Measurements from ENCODE around the gene KLF3. TPM values are rescaled to one million over a fixed set of nuclear protein-coding genes. Genes with fewer than 3 reads are reported as not detected.

The KLF3 gene
- total RNA-seq, 1 experiment from 2014 or later: 14.4 TPM

DNA sequence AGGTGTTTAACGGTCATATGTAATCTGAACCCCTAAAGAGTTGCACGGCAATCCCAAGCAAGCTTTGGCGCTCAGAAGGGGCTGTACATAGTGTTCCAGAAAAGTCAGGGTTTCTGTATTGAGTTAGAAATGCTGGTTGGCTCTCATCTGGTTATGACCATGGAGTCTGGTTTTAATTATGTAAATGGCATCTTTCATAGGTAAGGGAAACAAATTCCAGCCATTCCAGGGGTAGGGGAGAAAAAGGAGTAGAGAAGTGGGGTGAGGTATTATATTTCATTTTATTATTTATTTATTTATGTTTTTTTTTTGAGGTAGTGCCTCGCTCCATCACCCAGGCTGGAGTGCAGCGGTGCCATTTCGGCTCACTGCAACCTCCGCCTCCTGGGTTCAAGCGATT is 15.9 kb downstream of the KLF3 start:
- no peak for DNase-seq (ENCODE audit: low read depth, low spot score)
- H3K4me1 ChIP-seq (ENCODE audit: control insufficient read depth, insufficient read depth, low read length): peaks cover 9% of the 10 kb centered on the region
- no TSS peak for BruUV-seq (replicated peaks)
- ChIA-PET CTCF (no interaction called here), POLR2A (no interaction called here)
- H3K4me3 ChIP-seq (ENCODE audit: low read depth in 2 of 2, low read length in 2 of 2): no peak overlapping the region
- no peak for TF ChIP-seq POLR2AphosphoS5 (IDR thresholded peaks at IDR 0.05; ENCODE audit: low read depth, low read length)
- no peak for TF ChIP-seq TCF7L2 (IDR thresholded peaks at IDR 0.05; ENCODE audit: low read depth, low read length)
- no peak for TF ChIP-seq SIN3A (IDR thresholded peaks at IDR 0.05; ENCODE audit: borderline replicate concordance, insufficient read depth, low read depth, low read length)
- TF ChIP-seq, protein P1, sequence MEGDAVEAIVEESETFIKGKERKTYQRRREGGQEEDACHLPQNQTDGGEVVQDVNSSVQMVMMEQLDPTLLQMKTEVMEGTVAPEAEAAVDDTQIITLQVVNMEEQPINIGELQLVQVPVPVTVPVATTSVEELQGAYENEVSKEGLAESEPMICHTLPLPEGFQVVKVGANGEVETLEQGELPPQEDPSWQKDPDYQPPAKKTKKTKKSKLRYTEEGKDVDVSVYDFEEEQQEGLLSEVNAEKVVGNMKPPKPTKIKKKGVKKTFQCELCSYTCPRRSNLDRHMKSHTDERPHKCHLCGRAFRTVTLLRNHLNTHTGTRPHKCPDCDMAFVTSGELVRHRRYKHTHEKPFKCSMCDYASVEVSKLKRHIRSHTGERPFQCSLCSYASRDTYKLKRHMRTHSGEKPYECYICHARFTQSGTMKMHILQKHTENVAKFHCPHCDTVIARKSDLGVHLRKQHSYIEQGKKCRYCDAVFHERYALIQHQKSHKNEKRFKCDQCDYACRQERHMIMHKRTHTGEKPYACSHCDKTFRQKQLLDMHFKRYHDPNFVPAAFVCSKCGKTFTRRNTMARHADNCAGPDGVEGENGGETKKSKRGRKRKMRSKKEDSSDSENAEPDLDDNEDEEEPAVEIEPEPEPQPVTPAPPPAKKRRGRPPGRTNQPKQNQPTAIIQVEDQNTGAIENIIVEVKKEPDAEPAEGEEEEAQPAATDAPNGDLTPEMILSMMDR (IDR thresholded peaks at IDR 0.05): no peak
- TF ChIP-seq, protein P2, sequence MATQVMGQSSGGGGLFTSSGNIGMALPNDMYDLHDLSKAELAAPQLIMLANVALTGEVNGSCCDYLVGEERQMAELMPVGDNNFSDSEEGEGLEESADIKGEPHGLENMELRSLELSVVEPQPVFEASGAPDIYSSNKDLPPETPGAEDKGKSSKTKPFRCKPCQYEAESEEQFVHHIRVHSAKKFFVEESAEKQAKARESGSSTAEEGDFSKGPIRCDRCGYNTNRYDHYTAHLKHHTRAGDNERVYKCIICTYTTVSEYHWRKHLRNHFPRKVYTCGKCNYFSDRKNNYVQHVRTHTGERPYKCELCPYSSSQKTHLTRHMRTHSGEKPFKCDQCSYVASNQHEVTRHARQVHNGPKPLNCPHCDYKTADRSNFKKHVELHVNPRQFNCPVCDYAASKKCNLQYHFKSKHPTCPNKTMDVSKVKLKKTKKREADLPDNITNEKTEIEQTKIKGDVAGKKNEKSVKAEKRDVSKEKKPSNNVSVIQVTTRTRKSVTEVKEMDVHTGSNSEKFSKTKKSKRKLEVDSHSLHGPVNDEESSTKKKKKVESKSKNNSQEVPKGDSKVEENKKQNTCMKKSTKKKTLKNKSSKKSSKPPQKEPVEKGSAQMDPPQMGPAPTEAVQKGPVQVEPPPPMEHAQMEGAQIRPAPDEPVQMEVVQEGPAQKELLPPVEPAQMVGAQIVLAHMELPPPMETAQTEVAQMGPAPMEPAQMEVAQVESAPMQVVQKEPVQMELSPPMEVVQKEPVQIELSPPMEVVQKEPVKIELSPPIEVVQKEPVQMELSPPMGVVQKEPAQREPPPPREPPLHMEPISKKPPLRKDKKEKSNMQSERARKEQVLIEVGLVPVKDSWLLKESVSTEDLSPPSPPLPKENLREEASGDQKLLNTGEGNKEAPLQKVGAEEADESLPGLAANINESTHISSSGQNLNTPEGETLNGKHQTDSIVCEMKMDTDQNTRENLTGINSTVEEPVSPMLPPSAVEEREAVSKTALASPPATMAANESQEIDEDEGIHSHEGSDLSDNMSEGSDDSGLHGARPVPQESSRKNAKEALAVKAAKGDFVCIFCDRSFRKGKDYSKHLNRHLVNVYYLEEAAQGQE (IDR thresholded peaks at IDR 0.05; ENCODE audit: insufficient read depth in 1 of 2, low read depth in 2 of 2, low read length in 1 of 2): no peak
- intact Hi-C loops (cut with micrococcal nuclease; ENCODE audit: unreplicated experiment): loop anchor here (5.0 to 10.0 kb wide), 2 partner anchors 358 to 615 kb away; no protein-coding TSS in a partner anchor
- no peaks in the 10 kb centered on the region for H3K27me3 ChIP-seq (ENCODE audit: control insufficient read depth, insufficient read depth, low read length)
- H3K27ac ChIP-seq (ENCODE audit: low read length): no peak overlapping the region
- ATAC-seq: no peak
- no peaks in the 10 kb centered on the region for H3K9me3 ChIP-seq (ENCODE audit: control insufficient read depth, insufficient read depth, low read depth, low read length)
- in situ Hi-C loops (cut with HindIII; ENCODE audit: low pct_unique_long_range_greater_than_20kb, low sequenced_read_pairs): no loop called here
- 0 out of 2 replicates have a peak, but pooled peaks cover 6% of the 10 kb centered on the region for H3K36me3 ChIP-seq (ENCODE audit: control insufficient read depth, insufficient read depth, low read length)

DNA sequence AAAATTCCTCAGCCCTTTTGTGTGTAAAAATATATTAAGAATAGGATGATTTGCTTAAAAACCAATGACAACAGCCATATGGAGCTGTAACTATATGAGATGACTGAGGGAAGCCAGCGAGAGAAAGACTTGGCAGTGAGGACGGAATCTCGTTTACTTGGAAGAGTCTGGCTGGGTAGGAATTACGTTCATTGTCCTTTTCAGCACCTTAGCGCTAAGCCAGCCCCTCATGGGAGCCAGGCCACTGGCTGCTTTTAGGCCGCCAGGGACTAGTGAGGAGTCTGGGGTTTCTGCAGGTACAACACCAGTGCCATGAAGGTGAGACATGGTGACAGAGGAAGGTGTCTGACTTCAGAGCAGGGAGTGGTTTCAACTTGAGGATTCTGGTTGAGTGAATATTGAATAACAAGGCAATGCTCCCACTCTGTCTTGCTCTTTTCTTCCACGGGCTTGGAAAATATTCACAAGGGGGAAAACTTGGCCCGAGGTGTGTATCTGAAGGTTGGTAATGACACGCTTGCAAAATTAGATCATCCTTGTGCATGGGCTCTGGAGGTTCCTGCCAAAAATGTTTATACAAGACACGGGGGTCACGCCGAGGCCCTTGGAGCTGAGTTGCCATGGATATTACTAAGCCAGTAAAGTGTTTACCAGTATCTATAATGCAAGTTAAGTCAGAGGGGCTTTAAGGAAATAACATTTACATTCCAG is 17.4 kb downstream of the KLF3 start:
- CTCF ChIA-PET: no interaction called here
- Histone ChIP-seq H3K36me3 (ENCODE audit: control insufficient read depth, insufficient read depth, low read length) (0 out of 2 replicates have a peak, but pooled peaks cover 6% of the 10 kb centered on the region), H3K4me1 (ENCODE audit: control insufficient read depth, insufficient read depth, low read length) (no peaks in the 10 kb centered on the region), H3K4me3 (ENCODE audit: low read depth in 2 of 2, low read length in 2 of 2) (no peak overlapping the region), H3K27me3 (ENCODE audit: control insufficient read depth, insufficient read depth, low read length) (no peaks in the 10 kb centered on the region), H3K27ac (ENCODE audit: low read length) (no peak overlapping the region), H3K9me3 (ENCODE audit: control insufficient read depth, insufficient read depth, low read depth, low read length) (no peaks in the 10 kb centered on the region)
- TF ChIP-seq, protein P1 (IDR thresholded peaks at IDR 0.05): no peak
- TF ChIP-seq TCF7L2 (IDR thresholded peaks at IDR 0.05; ENCODE audit: low read depth, low read length) (no peak), SIN3A (IDR thresholded peaks at IDR 0.05; ENCODE audit: borderline replicate concordance, insufficient read depth, low read depth, low read length) (no peak), POLR2AphosphoS5 (IDR thresholded peaks at IDR 0.05; ENCODE audit: low read depth, low read length) (no peak)
- TF ChIP-seq, protein P2 (IDR thresholded peaks at IDR 0.05; ENCODE audit: insufficient read depth in 1 of 2, low read depth in 2 of 2, low read length in 1 of 2): no peak
- in situ Hi-C loops (cut with HindIII; ENCODE audit: low pct_unique_long_range_greater_than_20kb, low sequenced_read_pairs) (no loop called here), intact Hi-C loops (cut with micrococcal nuclease; ENCODE audit: unreplicated experiment) (no loop called here)
- ATAC-seq (no peak), DNase-seq (ENCODE audit: low read depth, low spot score) (no peak)
- no TSS peak for BruUV-seq (replicated peaks)
- POLR2A ChIA-PET: interaction anchor here (0.7 kb wide), 1 partner anchor 1034 kb away, joined by 12 read pairs; no protein-coding TSS in a partner anchor
